HepG2 (cell line): ENCODE results near the gene FUBP3. TPM values are rescaled to one million over a fixed set of nuclear protein-coding genes. Genes with fewer than 3 reads are reported as not detected.

Source experiments
- ATAC-seq: fragments of 200-7000 bp; cut with Tn5 transposase; 3 replicates; pipeline ENCODE4 v1.9.1; 2020; ENCODE audit warnings: mild to moderate bottlenecking, moderate library complexity
- BruUV-seq: library from RNA; stranded (reverse); fragments of 400-500 nt; replicated peaks from 2 replicates; lab custom pipeline; 2021; lab: Mats Ljungman, UMichigan
- CTCF ChIA-PET: fragments of 300-600 bp; formaldehyde crosslinking; extraction: SDS; loops from one replicate; lab custom pipeline; 2021; ENCODE audit warnings: low total read pairs, inconsistent platforms, low intra/inter-chr PET ratio; lab: Yijun Ruan, JAX
- POLR2A ChIA-PET: fragments of 350-600 bp; sonication (Branson Sonifier 250); formaldehyde crosslinking; loops from one replicate; lab custom pipeline; 2020; ENCODE audit warnings: antibody characterized with exemption, inconsistent platforms; lab: Yijun Ruan, JAX
- DNase-seq: peaks from one replicate; pipeline ENCODE4 v3.0.0-alpha.2; 2015; ENCODE audit warnings: low spot score
- FAIRE-seq: peaks from 3 replicates; lab custom pipeline; 2011; peaks lifted over from hg19 to GRCh38; lab: Jason Lieb, UNC
- H2AFZ ChIP-seq: one replicate; pipeline ENCODE4 v1.6.1; 2011; ENCODE audit warnings: low read length, inconsistent platforms
- H3K27ac ChIP-seq: fragments of 300-600 bp; 3 replicates; pipeline ENCODE4 v1.8.0; 2011; ENCODE audit warnings: mixed run types, mild to moderate bottlenecking, mixed read lengths, low read length, inconsistent platforms; ENCODE audit not compliant: insufficient read depth; ENCODE audit errors: extremely low read length
- H3K27me3 ChIP-seq, 2 experiments: fragments of 200-600 bp in 1 of 2; 2 replicates in 1 of 2; 3 replicates in 1 of 2; pipeline versions ENCODE4 v1.6.0 to v1.8.0; 2011; ENCODE audit warnings: low read length in 2 of 2, mild to moderate bottlenecking in 2 of 2, moderate library complexity in 2 of 2, inconsistent platforms in 1 of 2; ENCODE audit not compliant: insufficient read depth in 2 of 2, control insufficient read depth in 1 of 2
- H3K36me3 ChIP-seq, 2 experiments: fragments of 200-600 bp in 1 of 2; replicated peaks in 1 of 2; 2 replicates in 1 of 2; 3 replicates in 1 of 2; pipeline versions ENCODE4 v1.5.1 to v1.8.0; 2011; ENCODE audit warnings: low read length in 2 of 2, inconsistent platforms in 1 of 2; ENCODE audit not compliant: insufficient read depth in 2 of 2, control insufficient read depth in 1 of 2
- H3K4me1 ChIP-seq: 2 replicates; pipeline ENCODE4 v1.5.1; 2012; ENCODE audit warnings: low read length, inconsistent platforms; ENCODE audit not compliant: insufficient read depth
- H3K4me2 ChIP-seq: 2 replicates; pipeline ENCODE4 v1.6.0; 2011; ENCODE audit warnings: low read depth, low read length, inconsistent platforms
- H3K4me3 ChIP-seq, 3 experiments: fragments of 200-600 bp in 1 of 3; sonication (generic), shearing (Covaris generic) in 1 of 3; replicated peaks in 1 of 3; 2 replicates each; pipeline ENCODE4 v1.5.1; 2011 to 2016; ENCODE audit warnings: low read length in 3 of 3, inconsistent platforms in 2 of 3, low read depth in 2 of 3, mild to moderate bottlenecking in 2 of 3, control low read depth in 1 of 3, mixed read lengths in 1 of 3; ENCODE audit not compliant: insufficient read depth in 1 of 3
- H3K79me2 ChIP-seq: one replicate; pipeline ENCODE4 v1.6.1; 2011; ENCODE audit warnings: low read length, inconsistent platforms; ENCODE audit not compliant: insufficient read depth
- H3K9ac ChIP-seq: 2 replicates; pipeline ENCODE4 v1.6.0; 2011; ENCODE audit warnings: mild to moderate bottlenecking, low read depth, low read length, inconsistent platforms; ENCODE audit not compliant: insufficient read depth
- H3K9me3 ChIP-seq: 2 replicates; pipeline ENCODE4 v1.5.1; 2012; ENCODE audit warnings: mild to moderate bottlenecking, low read length
- H4K20me1 ChIP-seq: 2 replicates; pipeline ENCODE4 v1.6.0; 2011; ENCODE audit warnings: inconsistent platforms, mild to moderate bottlenecking, low read length, moderate library complexity; ENCODE audit not compliant: insufficient read depth
- AGO2 ChIP-seq: fragments of 200-400 bp; formaldehyde crosslinking; optimal IDR thresholded peaks from 2 replicates; pipeline ENCODE3; 2017; ENCODE audit warnings: mild to moderate bottlenecking, low read depth, low read length, moderate library complexity
- CENPBD1 ChIP-seq: sonication (generic); formaldehyde crosslinking; IDR thresholded peaks from 2 replicates; pipeline ENCODE4 v1.8.0; 2022; ENCODE audit warnings: missing genetic modification reagents, low read depth, mild to moderate bottlenecking, borderline replicate concordance
- FOXJ3 ChIP-seq: sonication (generic); formaldehyde crosslinking; IDR thresholded peaks from 2 replicates; pipeline ENCODE4 v1.4.0; 2020; ENCODE audit warnings: missing genetic modification reagents, mild to moderate bottlenecking, borderline replicate concordance
- JDP2 ChIP-seq: sonication (generic); formaldehyde crosslinking; IDR thresholded peaks from 2 replicates; pipeline ENCODE4 v1.8.1; 2022; ENCODE audit warnings: missing genetic modification reagents, borderline replicate concordance
- KDM5A ChIP-seq: fragments of 200-600 bp; sonication (generic); IDR thresholded peaks from 2 replicates; pipeline ENCODE4 v1.7.0; 2018; ENCODE audit warnings: antibody characterized with exemption, mild to moderate bottlenecking, low read length, borderline replicate concordance
- MEIS1 ChIP-seq: sonication (generic); formaldehyde crosslinking; IDR thresholded peaks from 2 replicates; pipeline ENCODE4 v1.9.0; 2021; ENCODE audit warnings: mild to moderate bottlenecking, missing genetic modification reagents, moderate library complexity, borderline replicate concordance
- RAD51 ChIP-seq: fragments of 450-650 bp; IDR thresholded peaks from 2 replicates; pipeline ENCODE4 v1.6.1; 2016; ENCODE audit warnings: borderline replicate concordance
- STAG1 ChIP-seq: sonication (generic); formaldehyde crosslinking; IDR thresholded peaks from 2 replicates; pipeline ENCODE4 v1.4.0; 2020; ENCODE audit warnings: missing genetic modification reagents
- TBX3 ChIP-seq: fragments of 450-650 bp; IDR thresholded peaks from 2 replicates; pipeline ENCODE4 v1.6.1; 2017; ENCODE audit warnings: antibody characterized with exemption, mild to moderate bottlenecking, inconsistent platforms, borderline replicate concordance
- ZFAT ChIP-seq: sonication (generic); formaldehyde crosslinking; conservative IDR thresholded peaks from 2 replicates; pipeline ENCODE4 v1.8.1; 2023; ENCODE audit warnings: missing genetic modification reagents, inconsistent platforms
- ZNF138 ChIP-seq: sonication (generic); formaldehyde crosslinking; IDR thresholded peaks from 2 replicates; pipeline ENCODE4 v1.5.0; 2020; ENCODE audit warnings: mild to moderate bottlenecking, low read depth, missing genetic modification reagents
- ZNF3 ChIP-seq: IDR thresholded peaks from 2 replicates; pipeline ENCODE4 v1.7.0; 2017; ENCODE audit warnings: inconsistent platforms
- ZNF772 ChIP-seq: sonication (generic); formaldehyde crosslinking; IDR thresholded peaks from 2 replicates; pipeline ENCODE4 v1.5.0; 2020; ENCODE audit warnings: mild to moderate bottlenecking, missing genetic modification reagents
- WGBS: methylation state at CpG from one replicate; pipeline ENCODE4 v1.1.6; 2017; ENCODE audit warnings: low lambda C conversion rate; 5-methylcytosine and 5-hydroxymethylcytosine counted together
- in situ Hi-C: cut with HindIII; loops from 2 replicates; pipeline ENCODE4 v1.10.0; 2017; ENCODE audit warnings: low pct_unique_long_range_greater_than_20kb; ENCODE audit not compliant: extremely low pct_ligation_motif_present
- intact Hi-C: fragments of 100-400 bp; cut with micrococcal nuclease; formaldehyde crosslinking; loops from one replicate; pipeline ENCODE4 v1.10.0; 2022; ENCODE audit not compliant: unreplicated experiment
- polyA plus RNA-seq, 8 experiments: library from polyadenylated mRNA; depleted of rRNA in 3 of 8; stranded (reverse) in 7 of 8; unstranded in 1 of 8; fragments of >200 nt; fragmentation: Illumina TruSeq in 4 of 8; extraction: Trizol in 4 of 8; gene quantifications; 2 replicates each; pipeline versions ENCODE4 v1.2.1 to v1.2.3, GENCODE V29; 2011 to 2016; ENCODE audit warnings: low read depth in 4 of 8, missing spikeins in 1 of 8, mixed read lengths in 1 of 8; ENCODE audit not compliant: insufficient read depth in 1 of 8
- total RNA-seq, 5 experiments: library from RNA; depleted of rRNA; stranded (reverse); fragments of >200 nt; fragmentation: Illumina TruSeq; extraction: Trizol; gene quantifications; 2 replicates each; pipeline ENCODE4 v1.2.3, GENCODE V29; 2016; ENCODE audit warnings: low read depth in 1 of 5
- TF ChIP-seq, protein P1 (sequence below): sonication (generic); formaldehyde crosslinking; IDR thresholded peaks from 2 replicates; pipeline ENCODE4 v1.8.1; 2023; ENCODE audit warnings: mild to moderate bottlenecking, missing genetic modification reagents
- TF ChIP-seq, protein P2 (sequence below): sonication (generic); formaldehyde crosslinking; conservative IDR thresholded peaks from 2 replicates; pipeline ENCODE4 v1.4.0; 2020; ENCODE audit warnings: mild to moderate bottlenecking, missing genetic modification reagents, moderate library complexity
- TF ChIP-seq, protein P3 (sequence below): sonication (generic); formaldehyde crosslinking; IDR thresholded peaks from 2 replicates; pipeline ENCODE4 v1.4.0; 2020; ENCODE audit warnings: missing genetic modification reagents

Gene FUBP3
- total and polyA plus RNA-seq, 2 of the 13 experiments (the other 11 are each of a cell fraction or from before 2014, with no cell fraction given) = 28.7 to 40.0 TPM

DNA sequence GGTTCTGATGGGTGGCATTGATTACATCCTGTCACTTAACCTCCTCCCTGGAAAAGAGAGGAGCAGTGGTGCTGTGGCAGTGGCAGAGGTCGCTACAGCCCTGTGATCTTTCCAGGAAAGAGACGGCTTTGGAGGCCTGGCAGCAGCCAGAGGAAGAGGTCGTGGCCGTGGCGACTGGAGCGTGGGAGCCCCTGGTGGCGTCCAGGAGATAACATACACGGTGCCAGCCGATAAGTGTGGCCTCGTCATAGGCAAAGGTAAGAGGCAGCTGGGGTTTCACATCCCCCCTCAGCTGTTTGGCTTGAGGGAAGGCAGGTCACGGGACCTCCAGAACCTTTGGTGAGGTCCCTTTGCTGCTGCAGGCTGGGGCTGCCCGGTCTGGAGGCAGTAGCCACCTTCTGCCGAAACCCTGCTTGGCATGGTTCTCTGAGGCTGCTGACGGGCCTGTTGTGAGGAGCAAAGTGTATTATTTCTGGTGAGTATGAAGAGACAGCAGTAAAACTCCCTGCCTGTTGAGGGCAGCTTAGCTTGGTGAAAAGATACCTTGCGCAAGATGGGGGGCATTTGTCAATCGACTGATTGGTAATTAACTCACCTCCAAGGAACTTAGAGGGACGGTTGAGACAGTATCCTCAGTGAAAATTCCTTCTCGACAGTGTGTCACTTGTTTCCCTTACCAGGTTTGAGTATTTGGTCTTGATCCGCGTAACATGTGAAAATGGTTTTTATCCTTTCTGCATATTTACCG is 47.0 kb downstream of the FUBP3 start:
- no peaks in the 10 kb centered on the region for H3K27me3 ChIP-seq
- 94% methylated on average over 19 of the region's 21 CpGs for WGBS
- peak; percentile 37; the same call in 2 of the 3 replicates for ATAC-seq
- intact Hi-C loops (no loop called here), in situ Hi-C loops (no loop called here)
- CTCF ChIA-PET = no interaction called here
- DNase-seq = no peak
- no TSS peak for BruUV-seq
- no peak overlapping the region for H2AFZ ChIP-seq
- no peak for FAIRE-seq
- POLR2A ChIA-PET = interaction anchor here (0.6 kb wide), 1 partner anchor 105 kb away, joined by 4 read pairs; no protein-coding TSS in a partner anchor
- H3K4me1 ChIP-seq = no peaks in the 10 kb centered on the region
- H3K4me3 ChIP-seq = no peak overlapping the region
- H4K20me1 ChIP-seq = no peaks in the 10 kb centered on the region
- H3K27ac ChIP-seq = no peak overlapping the region
- H3K79me2 ChIP-seq = no peaks in the 10 kb centered on the region
- peaks cover 34 to 75% of the 10 kb centered on the region in 2 experiments for H3K36me3 ChIP-seq
- no peak overlapping the region for H3K4me2 ChIP-seq
- H3K9ac ChIP-seq = no peak overlapping the region
- H3K9me3 ChIP-seq = no peaks in the 10 kb centered on the region
- TF ChIP-seq ZNF138 (CRISPR knock-in tag) (no peak), JDP2 (CRISPR knock-in tag) (no peak), RAD51 (no peak), ZFAT (CRISPR knock-in tag) (no peak), STAG1 (CRISPR knock-in tag) (peak; percentile 44), MEIS1 (CRISPR knock-in tag) (no peak), KDM5A (no peak), ZNF3 (CRISPR knock-in tag) (no peak), TBX3 (no peak), FOXJ3 (CRISPR knock-in tag) (no peak), CENPBD1 (CRISPR knock-in tag) (no peak), AGO2 (no peak), ZNF772 (no peak)
- TF ChIP-seq, protein P1, sequence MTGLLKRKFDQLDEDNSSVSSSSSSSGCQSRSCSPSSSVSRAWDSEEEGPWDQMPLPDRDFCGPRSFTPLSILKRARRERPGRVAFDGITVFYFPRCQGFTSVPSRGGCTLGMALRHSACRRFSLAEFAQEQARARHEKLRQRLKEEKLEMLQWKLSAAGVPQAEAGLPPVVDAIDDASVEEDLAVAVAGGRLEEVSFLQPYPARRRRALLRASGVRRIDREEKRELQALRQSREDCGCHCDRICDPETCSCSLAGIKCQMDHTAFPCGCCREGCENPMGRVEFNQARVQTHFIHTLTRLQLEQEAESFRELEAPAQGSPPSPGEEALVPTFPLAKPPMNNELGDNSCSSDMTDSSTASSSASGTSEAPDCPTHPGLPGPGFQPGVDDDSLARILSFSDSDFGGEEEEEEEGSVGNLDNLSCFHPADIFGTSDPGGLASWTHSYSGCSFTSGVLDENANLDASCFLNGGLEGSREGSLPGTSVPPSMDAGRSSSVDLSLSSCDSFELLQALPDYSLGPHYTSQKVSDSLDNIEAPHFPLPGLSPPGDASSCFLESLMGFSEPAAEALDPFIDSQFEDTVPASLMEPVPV (CRISPR knock-in tag) = no peak
- TF ChIP-seq, protein P2, sequence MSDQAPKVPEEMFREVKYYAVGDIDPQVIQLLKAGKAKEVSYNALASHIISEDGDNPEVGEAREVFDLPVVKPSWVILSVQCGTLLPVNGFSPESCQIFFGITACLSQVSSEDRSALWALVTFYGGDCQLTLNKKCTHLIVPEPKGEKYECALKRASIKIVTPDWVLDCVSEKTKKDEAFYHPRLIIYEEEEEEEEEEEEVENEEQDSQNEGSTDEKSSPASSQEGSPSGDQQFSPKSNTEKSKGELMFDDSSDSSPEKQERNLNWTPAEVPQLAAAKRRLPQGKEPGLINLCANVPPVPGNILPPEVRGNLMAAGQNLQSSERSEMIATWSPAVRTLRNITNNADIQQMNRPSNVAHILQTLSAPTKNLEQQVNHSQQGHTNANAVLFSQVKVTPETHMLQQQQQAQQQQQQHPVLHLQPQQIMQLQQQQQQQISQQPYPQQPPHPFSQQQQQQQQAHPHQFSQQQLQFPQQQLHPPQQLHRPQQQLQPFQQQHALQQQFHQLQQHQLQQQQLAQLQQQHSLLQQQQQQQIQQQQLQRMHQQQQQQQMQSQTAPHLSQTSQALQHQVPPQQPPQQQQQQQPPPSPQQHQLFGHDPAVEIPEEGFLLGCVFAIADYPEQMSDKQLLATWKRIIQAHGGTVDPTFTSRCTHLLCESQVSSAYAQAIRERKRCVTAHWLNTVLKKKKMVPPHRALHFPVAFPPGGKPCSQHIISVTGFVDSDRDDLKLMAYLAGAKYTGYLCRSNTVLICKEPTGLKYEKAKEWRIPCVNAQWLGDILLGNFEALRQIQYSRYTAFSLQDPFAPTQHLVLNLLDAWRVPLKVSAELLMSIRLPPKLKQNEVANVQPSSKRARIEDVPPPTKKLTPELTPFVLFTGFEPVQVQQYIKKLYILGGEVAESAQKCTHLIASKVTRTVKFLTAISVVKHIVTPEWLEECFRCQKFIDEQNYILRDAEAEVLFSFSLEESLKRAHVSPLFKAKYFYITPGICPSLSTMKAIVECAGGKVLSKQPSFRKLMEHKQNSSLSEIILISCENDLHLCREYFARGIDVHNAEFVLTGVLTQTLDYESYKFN (CRISPR knock-in tag) = no peak
- TF ChIP-seq, protein P3, sequence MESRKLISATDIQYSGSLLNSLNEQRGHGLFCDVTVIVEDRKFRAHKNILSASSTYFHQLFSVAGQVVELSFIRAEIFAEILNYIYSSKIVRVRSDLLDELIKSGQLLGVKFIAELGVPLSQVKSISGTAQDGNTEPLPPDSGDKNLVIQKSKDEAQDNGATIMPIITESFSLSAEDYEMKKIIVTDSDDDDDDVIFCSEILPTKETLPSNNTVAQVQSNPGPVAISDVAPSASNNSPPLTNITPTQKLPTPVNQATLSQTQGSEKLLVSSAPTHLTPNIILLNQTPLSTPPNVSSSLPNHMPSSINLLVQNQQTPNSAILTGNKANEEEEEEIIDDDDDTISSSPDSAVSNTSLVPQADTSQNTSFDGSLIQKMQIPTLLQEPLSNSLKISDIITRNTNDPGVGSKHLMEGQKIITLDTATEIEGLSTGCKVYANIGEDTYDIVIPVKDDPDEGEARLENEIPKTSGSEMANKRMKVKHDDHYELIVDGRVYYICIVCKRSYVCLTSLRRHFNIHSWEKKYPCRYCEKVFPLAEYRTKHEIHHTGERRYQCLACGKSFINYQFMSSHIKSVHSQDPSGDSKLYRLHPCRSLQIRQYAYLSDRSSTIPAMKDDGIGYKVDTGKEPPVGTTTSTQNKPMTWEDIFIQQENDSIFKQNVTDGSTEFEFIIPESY = 0 out of 2 replicates have a peak, but pooled peaks have one; percentile 25
